ENCODE measurements around the gene NTM.
A peak's percentile ranks its signal among the peaks of the same experiment; 100 is the strongest.
"Not testable (repeated sequence)": the region's sequence is repeated elsewhere in the genome, so short reads cannot be mapped to it uniquely, and the experiment has no call there.

The NTM gene

GRCh38 chr11:131675121-131675888, 304.9 kb downstream of the NTM start:
- DNase-seq: no peak

GRCh38 chr11:131677828-131678470, 307.5 kb downstream of the NTM start:
- DNase-seq: no peak

GRCh38 chr11:131678658-131679340, 308.4 kb downstream of the NTM start:
- no peak for DNase-seq

GRCh38 chr11:131680448-131680847, 310.0 kb downstream of the NTM start:
- DNase-seq: not testable (repeated sequence)

- no peak for DNase-seq
Observed at GRCh38 chr11:131681920-131682319, 311.5 kb downstream of the NTM start.

- DNase-seq: no peak
Observed at GRCh38 chr11:131682373-131683015, 312.1 kb downstream of the NTM start.

- DNase-seq: no peak
Observed at GRCh38 chr11:131683131-131683530, 312.7 kb downstream of the NTM start.

- no peak for DNase-seq
Observed at GRCh38 chr11:131683666-131684065, 313.3 kb downstream of the NTM start.

- DNase-seq: no peak
Observed at GRCh38 chr11:131684111-131685060, 314.0 kb downstream of the NTM start.

GRCh38 chr11:131685206-131685605, 314.8 kb downstream of the NTM start:
- DNase-seq: no peak

- DNase-seq: no peak
Observed at GRCh38 chr11:131685906-131686305, 315.5 kb downstream of the NTM start.

GRCh38 chr11:131686836-131687235, 316.4 kb downstream of the NTM start:
- DNase-seq: no peak

GRCh38 chr11:131687291-131688047, 317.1 kb downstream of the NTM start:
- no peak for DNase-seq

GRCh38 chr11:131688048-131688693, 317.8 kb downstream of the NTM start:
- no peak for DNase-seq

GRCh38 chr11:131689049-131689925, 318.9 kb downstream of the NTM start:
- no peak for DNase-seq

- no peak for DNase-seq
Observed at GRCh38 chr11:131690362-131690761, 319.9 kb downstream of the NTM start.

- no peak for DNase-seq
Observed at GRCh38 chr11:131690776-131691175, 320.4 kb downstream of the NTM start.

- peak; percentile 6 for DNase-seq
Observed at GRCh38 chr11:131691181-131692041, 321.0 kb downstream of the NTM start.

- no peak for DNase-seq
Observed at GRCh38 chr11:131692151-131692550, 321.7 kb downstream of the NTM start.
